SK-N-SH treated with all-trans-retinoic acid at 6 μM for 48 hours (cell line): ENCODE results near the gene TRIM33.

Experiments used
- ATAC-seq: fragments of 200-7000 bp; cut with Tn5 transposase; 3 replicates; pipeline ENCODE4 v1.9.1; 2020; ENCODE audit warnings: mild to moderate bottlenecking, moderate library complexity
- ARNTL ChIP-seq: fragments of 450-650 bp; formaldehyde crosslinking; IDR thresholded peaks from 2 replicates; pipeline ENCODE4 v1.5.0; 2020; ENCODE audit warnings: low read depth, mild to moderate bottlenecking, moderate library complexity, borderline replicate concordance
- BACH2 ChIP-seq: fragments of 250-450 bp; sonication (Bioruptor Pico); IDR thresholded peaks from 2 replicates; pipeline ENCODE4 v1.9.0; 2021; ENCODE audit warnings: mild to moderate bottlenecking, borderline replicate concordance
- CSDC2 ChIP-seq: fragments of 250-450 bp; sonication (Bioruptor Pico); IDR thresholded peaks from 2 replicates; pipeline ENCODE4 v1.5.0; 2020; ENCODE audit warnings: mild to moderate bottlenecking, moderate library complexity
- ESRRG ChIP-seq: fragments of 250-450 bp; sonication (Bioruptor Pico); IDR thresholded peaks from 2 replicates; pipeline ENCODE4 v1.6.1; 2021; ENCODE audit warnings: mild to moderate bottlenecking
- GLIS3 ChIP-seq: fragments of 250-450 bp; sonication (Bioruptor Pico); IDR thresholded peaks from 2 replicates; pipeline ENCODE4 v1.5.0; 2020; ENCODE audit warnings: mild to moderate bottlenecking, moderate library complexity
- ISL1 ChIP-seq: fragments of 250-450 bp; sonication (Bioruptor Pico); IDR thresholded peaks from 2 replicates; pipeline ENCODE4 v2.1.2; 2022; ENCODE audit warnings: mild to moderate bottlenecking, moderate library complexity
- OSR1 ChIP-seq: fragments of 250-450 bp; sonication (Bioruptor Pico); IDR thresholded peaks from 2 replicates; pipeline ENCODE4 v1.8.0; 2022; ENCODE audit warnings: moderate library complexity, mild to moderate bottlenecking, inconsistent platforms
- PPARA ChIP-seq: fragments of 250-450 bp; sonication (Bioruptor Pico); IDR thresholded peaks from 2 replicates; pipeline ENCODE4 v1.5.0; 2020; ENCODE audit warnings: mild to moderate bottlenecking, borderline replicate concordance
- RARB ChIP-seq: fragments of 250-450 bp; sonication (Bioruptor Pico); IDR thresholded peaks from 2 replicates; pipeline ENCODE4 v1.8.0; 2021; ENCODE audit warnings: mild to moderate bottlenecking, moderate library complexity
- SNAI2 ChIP-seq: fragments of 250-450 bp; sonication (Bioruptor Pico); IDR thresholded peaks from 2 replicates; pipeline ENCODE4 v1.5.0; 2020; ENCODE audit warnings: mild to moderate bottlenecking, moderate library complexity
- TCF4 ChIP-seq: fragments of 250-450 bp; sonication (Bioruptor Pico); IDR thresholded peaks from 2 replicates; pipeline ENCODE4 v1.8.0; 2021; ENCODE audit warnings: mild to moderate bottlenecking, moderate library complexity, borderline replicate concordance
- ZC3H10 ChIP-seq: fragments of 250-450 bp; sonication (Bioruptor Pico); IDR thresholded peaks from 2 replicates; pipeline ENCODE4 v1.5.1; 2021; ENCODE audit warnings: mild to moderate bottlenecking, moderate library complexity
- ZFP3 ChIP-seq: fragments of 250-450 bp; sonication (Bioruptor Pico); IDR thresholded peaks from 2 replicates; pipeline ENCODE4 v1.5.0; 2020; ENCODE audit warnings: mild to moderate bottlenecking, moderate library complexity
- ZFP30 ChIP-seq: fragments of 450-650 bp; formaldehyde crosslinking; IDR thresholded peaks from 2 replicates; pipeline ENCODE4 v1.5.0; 2022; ENCODE audit warnings: mild to moderate bottlenecking, moderate library complexity
- ZNF565 ChIP-seq: fragments of 450-650 bp; formaldehyde crosslinking; conservative IDR thresholded peaks from 2 replicates; pipeline ENCODE4 v1.5.0; 2020; ENCODE audit warnings: low read depth, mild to moderate bottlenecking, moderate library complexity
- ZNF70 ChIP-seq: fragments of 450-650 bp; formaldehyde crosslinking; IDR thresholded peaks from 2 replicates; pipeline ENCODE4 v1.5.0; 2020; ENCODE audit warnings: mild to moderate bottlenecking, moderate library complexity
- ZNF8 ChIP-seq: fragments of 450-650 bp; formaldehyde crosslinking; IDR thresholded peaks from 2 replicates; pipeline ENCODE4 v1.5.0; 2020; ENCODE audit warnings: mild to moderate bottlenecking, moderate library complexity
- TF ChIP-seq, protein P1 (sequence below): fragments of 250-450 bp; sonication (Bioruptor Pico); IDR thresholded peaks from 2 replicates; pipeline ENCODE4 v1.5.0; 2020; ENCODE audit warnings: mild to moderate bottlenecking, moderate library complexity
- TF ChIP-seq, protein P2 (sequence below): fragments of 250-450 bp; sonication (Bioruptor Pico); IDR thresholded peaks from 2 replicates; pipeline ENCODE4 v1.8.0; 2021; ENCODE audit warnings: low read depth, mild to moderate bottlenecking, moderate library complexity, borderline replicate concordance
- TF ChIP-seq, protein P3 (sequence below): fragments of 250-450 bp; sonication (Bioruptor Pico); IDR thresholded peaks from 2 replicates; pipeline ENCODE4 v1.5.1; 2020; ENCODE audit warnings: low read depth, mild to moderate bottlenecking, moderate library complexity
- TF ChIP-seq, protein P4 (sequence below): fragments of 250-450 bp; sonication (Bioruptor Pico); IDR thresholded peaks from 2 replicates; pipeline ENCODE4 v1.5.1; 2021; ENCODE audit warnings: mild to moderate bottlenecking, moderate library complexity

TRIM33 gene

GRCh38 chr1:114472408-114472807, 38.6 kb downstream of the TRIM33 start:
- no peak for TF ChIP-seq ISL1
- TF ChIP-seq TCF4 (CRISPR knock-in tag) = no peak
- TF ChIP-seq, protein P1, sequence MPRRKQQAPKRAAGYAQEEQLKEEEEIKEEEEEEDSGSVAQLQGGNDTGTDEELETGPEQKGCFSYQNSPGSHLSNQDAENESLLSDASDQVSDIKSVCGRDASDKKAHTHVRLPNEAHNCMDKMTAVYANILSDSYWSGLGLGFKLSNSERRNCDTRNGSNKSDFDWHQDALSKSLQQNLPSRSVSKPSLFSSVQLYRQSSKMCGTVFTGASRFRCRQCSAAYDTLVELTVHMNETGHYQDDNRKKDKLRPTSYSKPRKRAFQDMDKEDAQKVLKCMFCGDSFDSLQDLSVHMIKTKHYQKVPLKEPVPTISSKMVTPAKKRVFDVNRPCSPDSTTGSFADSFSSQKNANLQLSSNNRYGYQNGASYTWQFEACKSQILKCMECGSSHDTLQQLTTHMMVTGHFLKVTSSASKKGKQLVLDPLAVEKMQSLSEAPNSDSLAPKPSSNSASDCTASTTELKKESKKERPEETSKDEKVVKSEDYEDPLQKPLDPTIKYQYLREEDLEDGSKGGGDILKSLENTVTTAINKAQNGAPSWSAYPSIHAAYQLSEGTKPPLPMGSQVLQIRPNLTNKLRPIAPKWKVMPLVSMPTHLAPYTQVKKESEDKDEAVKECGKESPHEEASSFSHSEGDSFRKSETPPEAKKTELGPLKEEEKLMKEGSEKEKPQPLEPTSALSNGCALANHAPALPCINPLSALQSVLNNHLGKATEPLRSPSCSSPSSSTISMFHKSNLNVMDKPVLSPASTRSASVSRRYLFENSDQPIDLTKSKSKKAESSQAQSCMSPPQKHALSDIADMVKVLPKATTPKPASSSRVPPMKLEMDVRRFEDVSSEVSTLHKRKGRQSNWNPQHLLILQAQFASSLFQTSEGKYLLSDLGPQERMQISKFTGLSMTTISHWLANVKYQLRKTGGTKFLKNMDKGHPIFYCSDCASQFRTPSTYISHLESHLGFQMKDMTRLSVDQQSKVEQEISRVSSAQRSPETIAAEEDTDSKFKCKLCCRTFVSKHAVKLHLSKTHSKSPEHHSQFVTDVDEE (CRISPR knock-in tag) = no peak
- TF ChIP-seq, protein P2, sequence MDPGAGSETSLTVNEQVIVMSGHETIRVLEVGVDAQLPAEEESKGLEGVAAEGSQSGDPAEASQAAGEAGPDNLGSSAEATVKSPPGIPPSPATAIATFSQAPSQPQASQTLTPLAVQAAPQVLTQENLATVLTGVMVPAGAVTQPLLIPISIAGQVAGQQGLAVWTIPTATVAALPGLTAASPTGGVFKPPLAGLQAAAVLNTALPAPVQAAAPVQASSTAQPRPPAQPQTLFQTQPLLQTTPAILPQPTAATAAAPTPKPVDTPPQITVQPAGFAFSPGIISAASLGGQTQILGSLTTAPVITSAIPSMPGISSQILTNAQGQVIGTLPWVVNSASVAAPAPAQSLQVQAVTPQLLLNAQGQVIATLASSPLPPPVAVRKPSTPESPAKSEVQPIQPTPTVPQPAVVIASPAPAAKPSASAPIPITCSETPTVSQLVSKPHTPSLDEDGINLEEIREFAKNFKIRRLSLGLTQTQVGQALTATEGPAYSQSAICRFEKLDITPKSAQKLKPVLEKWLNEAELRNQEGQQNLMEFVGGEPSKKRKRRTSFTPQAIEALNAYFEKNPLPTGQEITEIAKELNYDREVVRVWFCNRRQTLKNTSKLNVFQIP = no peak
- no peak for TF ChIP-seq ZFP30
- no peak for TF ChIP-seq ZNF8 (CRISPR knock-in tag)
- TF ChIP-seq BACH2 (CRISPR knock-in tag) = no peak
- TF ChIP-seq ZNF70 (CRISPR knock-in tag) = no peak
- no peak for TF ChIP-seq ZC3H10
- TF ChIP-seq PPARA (CRISPR knock-in tag) = no peak
- TF ChIP-seq, protein P3, sequence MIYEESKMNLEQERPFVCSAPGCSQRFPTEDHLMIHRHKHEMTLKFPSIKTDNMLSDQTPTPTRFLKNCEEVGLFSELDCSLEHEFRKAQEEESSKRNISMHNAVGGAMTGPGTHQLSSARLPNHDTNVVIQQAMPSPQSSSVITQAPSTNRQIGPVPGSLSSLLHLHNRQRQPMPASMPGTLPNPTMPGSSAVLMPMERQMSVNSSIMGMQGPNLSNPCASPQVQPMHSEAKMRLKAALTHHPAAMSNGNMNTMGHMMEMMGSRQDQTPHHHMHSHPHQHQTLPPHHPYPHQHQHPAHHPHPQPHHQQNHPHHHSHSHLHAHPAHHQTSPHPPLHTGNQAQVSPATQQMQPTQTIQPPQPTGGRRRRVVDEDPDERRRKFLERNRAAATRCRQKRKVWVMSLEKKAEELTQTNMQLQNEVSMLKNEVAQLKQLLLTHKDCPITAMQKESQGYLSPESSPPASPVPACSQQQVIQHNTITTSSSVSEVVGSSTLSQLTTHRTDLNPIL (CRISPR knock-in tag) = no peak
- no peak for TF ChIP-seq CSDC2 (CRISPR knock-in tag)
- TF ChIP-seq, all 23 proteins: peak for 0
- no peak for ATAC-seq

- ATAC-seq = no peak
- TF ChIP-seq ARNTL (CRISPR knock-in tag) = no peak
- TF ChIP-seq, protein P2 = no peak
Measured at GRCh38 chr1:114470681-114471080, 40.3 kb downstream of the TRIM33 start.

DNA sequence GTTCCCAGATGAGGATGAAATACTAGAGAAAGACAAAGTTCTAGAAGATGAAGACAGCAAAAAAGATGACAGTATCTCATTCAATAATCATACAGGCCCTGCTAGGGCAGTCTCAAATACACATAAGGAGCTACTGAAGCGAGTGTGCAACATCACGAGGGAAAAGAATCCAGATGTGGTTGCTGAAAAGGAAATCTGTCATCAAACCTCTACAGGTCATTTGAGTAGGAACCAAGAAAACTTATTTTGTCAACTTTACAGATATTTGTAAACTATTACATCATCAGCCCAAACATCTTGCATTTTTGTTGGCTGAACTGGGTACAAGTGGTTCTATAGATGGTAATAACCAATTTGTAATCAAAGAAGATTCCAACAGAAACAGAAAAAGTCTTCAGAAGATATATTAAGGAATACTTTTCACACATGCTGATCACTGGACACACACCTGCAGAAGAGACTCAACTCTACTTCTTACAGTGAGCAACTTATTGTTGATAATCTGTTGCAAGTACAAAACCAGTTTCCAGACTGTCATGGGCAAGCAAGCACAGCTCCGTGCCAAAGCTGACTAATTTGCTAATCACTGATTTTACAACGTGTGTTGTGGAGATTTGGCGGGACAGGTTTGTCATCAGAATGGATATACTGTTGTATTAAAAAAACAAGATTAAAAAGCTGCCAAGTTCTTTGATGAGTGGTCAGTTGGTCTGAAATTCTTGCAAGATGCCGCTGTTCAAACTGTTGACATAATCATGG, 42.1 kb downstream of the TRIM33 start:
- ATAC-seq = no peak
- TF ChIP-seq RARB (no peak), TCF4 (CRISPR knock-in tag) (no peak), OSR1 (no peak), ZNF565 (CRISPR knock-in tag) (no peak), ZNF8 (CRISPR knock-in tag) (no peak), GLIS3 (CRISPR knock-in tag) (no peak), ISL1 (no peak), BACH2 (CRISPR knock-in tag) (no peak), ZC3H10 (no peak), ESRRG (CRISPR knock-in tag) (no peak), SNAI2 (CRISPR knock-in tag) (no peak), ZFP30 (no peak), ZFP3 (no peak)
- TF ChIP-seq, protein P2 = no peak
- TF ChIP-seq, protein P4, sequence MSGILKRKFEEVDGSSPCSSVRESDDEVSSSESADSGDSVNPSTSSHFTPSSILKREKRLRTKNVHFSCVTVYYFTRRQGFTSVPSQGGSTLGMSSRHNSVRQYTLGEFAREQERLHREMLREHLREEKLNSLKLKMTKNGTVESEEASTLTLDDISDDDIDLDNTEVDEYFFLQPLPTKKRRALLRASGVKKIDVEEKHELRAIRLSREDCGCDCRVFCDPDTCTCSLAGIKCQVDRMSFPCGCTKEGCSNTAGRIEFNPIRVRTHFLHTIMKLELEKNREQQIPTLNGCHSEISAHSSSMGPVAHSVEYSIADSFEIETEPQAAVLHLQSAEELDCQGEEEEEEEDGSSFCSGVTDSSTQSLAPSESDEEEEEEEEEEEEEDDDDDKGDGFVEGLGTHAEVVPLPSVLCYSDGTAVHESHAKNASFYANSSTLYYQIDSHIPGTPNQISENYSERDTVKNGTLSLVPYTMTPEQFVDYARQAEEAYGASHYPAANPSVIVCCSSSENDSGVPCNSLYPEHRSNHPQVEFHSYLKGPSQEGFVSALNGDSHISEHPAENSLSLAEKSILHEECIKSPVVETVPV (CRISPR knock-in tag) = no peak
- TF ChIP-seq, protein P3 (CRISPR knock-in tag) = no peak
